K562 (cell line): ENCODE results near the gene HK1. TPM values are rescaled to one million over a fixed set of nuclear protein-coding genes. Genes with fewer than 3 reads are reported as not detected.
"Not testable (repeated sequence)": the region's sequence is repeated elsewhere in the genome, so short reads cannot be mapped to it uniquely, and the experiment has no call there.

Experiments
- ATAC-seq: fragments of 200-7000 bp; cut with Tn5 transposase; 3 replicates; pipeline ENCODE4 v1.9.1; 2020; ENCODE audit warnings: moderate library complexity
- BruUV-seq: library from RNA; stranded (reverse); fragments of 400-500 nt; replicated peaks from 2 replicates; lab custom pipeline; 2021; lab: Mats Ljungman, UMichigan
- CTCF ChIA-PET: fragments of 300-600 bp; formaldehyde crosslinking; extraction: SDS; loops from one replicate; lab custom pipeline; 2021; ENCODE audit warnings: low intra/inter-chr PET ratio; lab: Yijun Ruan, JAX
- POLR2A ChIA-PET: fragments of 300-600, 350-650 bp; sonication (Branson Sonifier 250); formaldehyde crosslinking; extraction: SDS; loops from one replicate; lab custom pipeline; 2021; ENCODE audit warnings: antibody characterized with exemption, inconsistent platforms; lab: Yijun Ruan, JAX
- DNase-seq, 4 experiments: peaks; one replicate each; pipeline versions ENCODE4 v3.0.0 to v3.0.0-alpha.2; 2011 to 2018; ENCODE audit warnings: low spot score in 3 of 4, mixed read lengths in 3 of 4; ENCODE audit errors: extremely low read depth in 1 of 4
- FAIRE-seq: peaks from 2 replicates; lab custom pipeline; 2011; peaks lifted over from hg19 to GRCh38; lab: Jason Lieb, UNC
- H2AFZ ChIP-seq: 2 replicates; pipeline ENCODE4 v1.6.0; 2011; ENCODE audit warnings: low read depth, low read length, control low read depth, inconsistent platforms
- H3K27ac ChIP-seq: fragments of 200-600 bp; 3 replicates; pipeline ENCODE4 v1.8.0; 2011; ENCODE audit warnings: low read depth, mild to moderate bottlenecking, control low read depth, inconsistent platforms, low read length, moderate library complexity, mixed read lengths; ENCODE audit errors: extremely low read depth
- H3K27me3 ChIP-seq, 2 experiments: fragments of 300-600 bp in 1 of 2; 2 replicates in 1 of 2; 3 replicates in 1 of 2; pipeline versions ENCODE4 v1.6.0 to v1.8.0; 2011; ENCODE audit warnings: inconsistent platforms in 2 of 2, low read length in 2 of 2, mild to moderate bottlenecking in 1 of 2, mixed read lengths in 1 of 2, moderate library complexity in 1 of 2; ENCODE audit not compliant: control insufficient read depth in 2 of 2, insufficient read depth in 2 of 2
- H3K36me3 ChIP-seq: fragments of 300-600 bp; 3 replicates; pipeline ENCODE4 v1.8.0; 2011; ENCODE audit warnings: mild to moderate bottlenecking, low read length, inconsistent platforms; ENCODE audit not compliant: control insufficient read depth, insufficient read depth
- H3K4me1 ChIP-seq, 2 experiments: fragments of 200-600 bp in 1 of 2; replicated peaks in 1 of 2; 2 replicates in 1 of 2; 3 replicates in 1 of 2; pipeline versions ENCODE4 v1.5.1 to v1.8.0; 2011; ENCODE audit warnings: inconsistent platforms in 2 of 2, low read length in 2 of 2, mild to moderate bottlenecking in 1 of 2, mixed read lengths in 1 of 2, moderate library complexity in 1 of 2; ENCODE audit not compliant: control insufficient read depth in 2 of 2, insufficient read depth in 2 of 2
- H3K4me2 ChIP-seq: 2 replicates; pipeline ENCODE4 v1.6.1; 2011; ENCODE audit warnings: low read length, control low read depth, inconsistent platforms, mixed read lengths; ENCODE audit not compliant: insufficient read depth
- H3K4me3 ChIP-seq: fragments of 200-600 bp; sonication (generic), shearing (Covaris generic); 2 replicates; pipeline ENCODE4 v1.5.1; 2016; ENCODE audit warnings: control low read depth, inconsistent platforms
- H3K79me2 ChIP-seq: fragments of 200-600 bp; 3 replicates; pipeline ENCODE4 v1.8.0; 2011; ENCODE audit warnings: low read length, inconsistent platforms; ENCODE audit not compliant: control insufficient read depth, insufficient read depth
- H3K9ac ChIP-seq, 2 experiments: 2 replicates each; pipeline versions ENCODE4 v1.6.0 to v1.6.1; 2011; ENCODE audit warnings: low read depth in 2 of 2, low read length in 2 of 2, control low read depth in 1 of 2, inconsistent platforms in 1 of 2, mild to moderate bottlenecking in 1 of 2, mixed read lengths in 1 of 2; ENCODE audit not compliant: insufficient read depth in 1 of 2
- H3K9me1 ChIP-seq: one replicate; pipeline ENCODE4 v1.6.0; 2011; ENCODE audit warnings: inconsistent platforms, mild to moderate bottlenecking, low read length, moderate library complexity; ENCODE audit not compliant: control insufficient read depth, insufficient read depth
- H3K9me3 ChIP-seq: replicated peaks from 2 replicates; pipeline ENCODE4 v1.5.1; 2011; ENCODE audit warnings: low read depth, low read length, inconsistent platforms; ENCODE audit not compliant: control insufficient read depth, insufficient read depth
- H4K20me1 ChIP-seq: replicated peaks from 2 replicates; pipeline ENCODE4 v1.6.1; 2011; ENCODE audit warnings: low read length, inconsistent platforms, mixed read lengths; ENCODE audit not compliant: control insufficient read depth, insufficient read depth
- PKNOX1 ChIP-seq: fragments of 450-650 bp; IDR thresholded peaks from 2 replicates; pipeline ENCODE4 v1.6.1; 2016
- RBFOX2 ChIP-seq: fragments of 200-400 bp; formaldehyde crosslinking; IDR thresholded peaks from 2 replicates; pipeline ENCODE4 v1.6.1; 2017; ENCODE audit warnings: low read depth, mild to moderate bottlenecking, low read length, moderate library complexity
- RREB1 ChIP-seq: fragments of 250-450 bp; sonication (Bioruptor Pico); IDR thresholded peaks from 2 replicates; pipeline ENCODE4 v1.4.0; 2020
- WGBS: fragments of 100-300 bp; shearing (Covaris generic); methylation state at CpG from one replicate; pipeline ENCODE4 v1.1.6; 2016; ENCODE audit warnings: low coverage, mixed read lengths; ENCODE audit not compliant: insufficient coverage; ENCODE audit errors: missing lambda C conversion rate; 5-methylcytosine and 5-hydroxymethylcytosine counted together
- in situ Hi-C: fragments of 300-500 bp; cut with MboI; formaldehyde crosslinking; loops from 4 replicates; pipeline ENCODE4 v1.15.0; 2018; ENCODE audit warnings: inconsistent platforms, mixed read lengths
- intact Hi-C: fragments of 100-400 bp; cut with micrococcal nuclease; formaldehyde crosslinking; loops from 2 replicates; pipeline ENCODE4 v1.14.2; 2022
- polyA plus RNA-seq, 8 experiments: library from polyadenylated mRNA; depleted of rRNA in 4 of 8; stranded (reverse) in 5 of 8; unstranded in 3 of 8; fragments of >200 nt; fragmentation: Nextera tagmentation in 2 of 8; fragmentation: Illumina TruSeq in 1 of 8; extraction: Ambion mirVana in 2 of 8; extraction: Trizol in 1 of 8; gene quantifications; 2 replicates each; pipeline versions ENCODE4 v1.2.1 to v1.2.3, GENCODE V29; 2011 to 2014; ENCODE audit warnings: inconsistent platforms in 1 of 8, missing spikeins in 1 of 8
- total RNA-seq, 7 experiments: library from RNA; depleted of rRNA in 6 of 7; stranded (reverse); fragments of >200 nt in 6 of 7; fragmentation: Illumina TruSeq in 2 of 7; extraction: Trizol in 2 of 7; gene quantifications; 2 replicates each; pipeline versions ENCODE4 v1.2.1 to v1.2.3, GENCODE V29; 2011 to 2021; ENCODE audit warnings: low replicate concordance in 1 of 7

The HK1 gene
- total and polyA plus RNA-seq, 9 of the 15 experiments (the other 6 are each of a cell fraction or from before 2014, with no cell fraction given) = 29.2 to 444 (median 193) TPM

- BruUV-seq, H3K4me3 ChIP-seq, H3K27ac ChIP-seq, H3K9me3 ChIP-seq, in situ Hi-C loops, H3K9me1 ChIP-seq, H3K4me2 ChIP-seq, DNase-seq, ATAC-seq, FAIRE-seq, CTCF ChIA-PET, intact Hi-C loops, H3K9ac ChIP-seq, H3K27me3 ChIP-seq, H2AFZ ChIP-seq: not testable (repeated sequence)
- Histone ChIP-seq H3K4me1 (peaks cover 34 to 52% of the 10 kb centered on the region in 2 experiments), H4K20me1 (peaks cover 44% of the 10 kb centered on the region), H3K36me3 (peaks cover 70% of the 10 kb centered on the region), H3K79me2 (peaks cover 97% of the 10 kb centered on the region)
- whole genome bisulfite sequencing = 100% methylated on average over 2 of the region's 2 CpGs
- POLR2A ChIA-PET = interaction anchor here (3.6 kb wide), 1 partner anchor 11 kb away, joined by 47 read pairs; no protein-coding TSS in a partner anchor
Measured at GRCh38 chr10:69328888-69329287, 50.6 kb downstream of the HK1 start.

GRCh38 chr10:69329721-69330178, 51.5 kb downstream of the HK1 start:
- DNase-seq (no peak), FAIRE-seq (no peak), ATAC-seq (no peak)
- Histone ChIP-seq H3K9me3 (no peaks in the 10 kb centered on the region), H3K9me1 (peaks cover 5% of the 10 kb centered on the region), H2AFZ (no peak overlapping the region), H3K4me1 (peaks cover 42 to 60% of the 10 kb centered on the region in 2 experiments), H4K20me1 (peaks cover 49% of the 10 kb centered on the region), H3K27me3 (no peaks in the 10 kb centered on the region), H3K79me2 (peaks cover 97% of the 10 kb centered on the region), H3K4me2 (no peak overlapping the region), H3K4me3 (no peak overlapping the region), H3K36me3 (peaks cover 70% of the 10 kb centered on the region), H3K27ac (no peak overlapping the region), H3K9ac (peak overlapping the region in 1 of 2 experiments; percentile 66; a peak in 1 of 4 replicates)
- intact Hi-C loops (no loop called here), in situ Hi-C loops (no loop called here)
- no peak for TF ChIP-seq RREB1
- no peak for TF ChIP-seq RBFOX2
- peak; percentile 38; the same call in 1 of the 2 replicates for TF ChIP-seq PKNOX1
- WGBS = 91% methylated on average over 3 of the region's 3 CpGs
- no TSS peak for BruUV-seq
- CTCF ChIA-PET = no interaction called here
- POLR2A ChIA-PET = interaction anchor here (0.8 to 6.8 kb wide), 2 partner anchors 9 to 10 kb away, joined by 4 to 92 read pairs; no protein-coding TSS in a partner anchor
